K562 (cell line): ENCODE data around the gene SORCS2. TPM values are rescaled to one million over a fixed set of nuclear protein-coding genes. Genes with fewer than 3 reads are reported as not detected.

Experiments
- ATAC-seq: fragments of 200-7000 bp; cut with Tn5 transposase; 3 replicates; pipeline ENCODE4 v1.9.1; 2020; ENCODE audit warnings: moderate library complexity
- BruUV-seq: library from RNA; stranded (reverse); fragments of 400-500 nt; replicated peaks from 2 replicates; lab custom pipeline; 2021; lab: Mats Ljungman, UMichigan
- CTCF ChIA-PET: fragments of 300-600 bp; formaldehyde crosslinking; extraction: SDS; loops from one replicate; lab custom pipeline; 2021; ENCODE audit warnings: low intra/inter-chr PET ratio; lab: Yijun Ruan, JAX
- POLR2A ChIA-PET: fragments of 300-600, 350-650 bp; sonication (Branson Sonifier 250); formaldehyde crosslinking; extraction: SDS; loops from one replicate; lab custom pipeline; 2021; ENCODE audit warnings: antibody characterized with exemption, inconsistent platforms; lab: Yijun Ruan, JAX
- DNase-seq, 4 experiments: peaks; one replicate each; pipeline versions ENCODE4 v3.0.0 to v3.0.0-alpha.2; 2011 to 2018; ENCODE audit warnings: low spot score in 3 of 4, mixed read lengths in 3 of 4; ENCODE audit errors: extremely low read depth in 1 of 4
- FAIRE-seq: peaks from 2 replicates; lab custom pipeline; 2011; peaks lifted over from hg19 to GRCh38; lab: Jason Lieb, UNC
- H2AFZ ChIP-seq: 2 replicates; pipeline ENCODE4 v1.6.0; 2011; ENCODE audit warnings: low read depth, low read length, control low read depth, inconsistent platforms
- H3K27ac ChIP-seq: fragments of 200-600 bp; 3 replicates; pipeline ENCODE4 v1.8.0; 2011; ENCODE audit warnings: low read depth, mild to moderate bottlenecking, control low read depth, inconsistent platforms, low read length, moderate library complexity, mixed read lengths; ENCODE audit errors: extremely low read depth
- H3K27me3 ChIP-seq, 2 experiments: fragments of 300-600 bp in 1 of 2; 2 replicates in 1 of 2; 3 replicates in 1 of 2; pipeline versions ENCODE4 v1.6.0 to v1.8.0; 2011; ENCODE audit warnings: inconsistent platforms in 2 of 2, low read length in 2 of 2, mild to moderate bottlenecking in 1 of 2, mixed read lengths in 1 of 2, moderate library complexity in 1 of 2; ENCODE audit not compliant: control insufficient read depth in 2 of 2, insufficient read depth in 2 of 2
- H3K36me3 ChIP-seq: fragments of 300-600 bp; 3 replicates; pipeline ENCODE4 v1.8.0; 2011; ENCODE audit warnings: mild to moderate bottlenecking, low read length, inconsistent platforms; ENCODE audit not compliant: control insufficient read depth, insufficient read depth
- H3K4me1 ChIP-seq, 2 experiments: fragments of 200-600 bp in 1 of 2; replicated peaks in 1 of 2; 2 replicates in 1 of 2; 3 replicates in 1 of 2; pipeline versions ENCODE4 v1.5.1 to v1.8.0; 2011; ENCODE audit warnings: inconsistent platforms in 2 of 2, low read length in 2 of 2, mild to moderate bottlenecking in 1 of 2, mixed read lengths in 1 of 2, moderate library complexity in 1 of 2; ENCODE audit not compliant: control insufficient read depth in 2 of 2, insufficient read depth in 2 of 2
- H3K4me2 ChIP-seq: 2 replicates; pipeline ENCODE4 v1.6.1; 2011; ENCODE audit warnings: low read length, control low read depth, inconsistent platforms, mixed read lengths; ENCODE audit not compliant: insufficient read depth
- H3K4me3 ChIP-seq: fragments of 200-600 bp; sonication (generic), shearing (Covaris generic); 2 replicates; pipeline ENCODE4 v1.5.1; 2016; ENCODE audit warnings: control low read depth, inconsistent platforms
- H3K79me2 ChIP-seq: fragments of 200-600 bp; 3 replicates; pipeline ENCODE4 v1.8.0; 2011; ENCODE audit warnings: low read length, inconsistent platforms; ENCODE audit not compliant: control insufficient read depth, insufficient read depth
- H3K9ac ChIP-seq, 2 experiments: 2 replicates each; pipeline versions ENCODE4 v1.6.0 to v1.6.1; 2011; ENCODE audit warnings: low read depth in 2 of 2, low read length in 2 of 2, control low read depth in 1 of 2, inconsistent platforms in 1 of 2, mild to moderate bottlenecking in 1 of 2, mixed read lengths in 1 of 2; ENCODE audit not compliant: insufficient read depth in 1 of 2
- H3K9me1 ChIP-seq: one replicate; pipeline ENCODE4 v1.6.0; 2011; ENCODE audit warnings: inconsistent platforms, mild to moderate bottlenecking, low read length, moderate library complexity; ENCODE audit not compliant: control insufficient read depth, insufficient read depth
- H3K9me3 ChIP-seq: replicated peaks from 2 replicates; pipeline ENCODE4 v1.5.1; 2011; ENCODE audit warnings: low read depth, low read length, inconsistent platforms; ENCODE audit not compliant: control insufficient read depth, insufficient read depth
- H4K20me1 ChIP-seq: replicated peaks from 2 replicates; pipeline ENCODE4 v1.6.1; 2011; ENCODE audit warnings: low read length, inconsistent platforms, mixed read lengths; ENCODE audit not compliant: control insufficient read depth, insufficient read depth
- FOXK1 ChIP-seq: sonication (generic); formaldehyde crosslinking; IDR thresholded peaks from 2 replicates; pipeline ENCODE4 v1.8.0; 2022; ENCODE audit warnings: missing genetic modification reagents, mild to moderate bottlenecking, borderline replicate concordance
- FOXK2 ChIP-seq, 2 experiments: fragments of 450-650 bp; IDR thresholded peaks in 1 of 2; conservative IDR thresholded peaks in 1 of 2; 2 replicates each; pipeline ENCODE4 v1.6.1; 2016; ENCODE audit warnings: low read depth in 2 of 2, mild to moderate bottlenecking in 1 of 2
- POLR3A ChIP-seq: IDR thresholded peaks from 2 replicates; pipeline ENCODE4 v1.6.1; 2011; ENCODE audit warnings: borderline replicate concordance, mild to moderate bottlenecking, moderate library complexity; ENCODE audit not compliant: insufficient read length, insufficient read depth; ENCODE audit errors: extremely low read depth
- PRPF4 ChIP-seq: fragments of 200-400 bp; formaldehyde crosslinking; IDR thresholded peaks from one replicate; pipeline ENCODE4 v1.6.1; 2017; ENCODE audit warnings: low read length, low read depth, mild to moderate bottlenecking; ENCODE audit not compliant: insufficient read depth, poor library complexity, severe bottlenecking
- SOX6 ChIP-seq: fragments of 450-650 bp; IDR thresholded peaks from 2 replicates; pipeline ENCODE4 v1.6.1; 2014; ENCODE audit warnings: mild to moderate bottlenecking
- SPI1 ChIP-seq: IDR thresholded peaks from 2 replicates; pipeline ENCODE4 v1.6.1; 2011; ENCODE audit warnings: low read depth, low read length, control low read depth, borderline replicate concordance
- XRCC4 ChIP-seq: IDR thresholded peaks from one replicate; pipeline ENCODE4 v1.6.1; 2011; ENCODE audit not compliant: insufficient read depth, insufficient read length; ENCODE audit errors: extremely low read depth
- YBX1 ChIP-seq: fragments of 450-650 bp; IDR thresholded peaks from 2 replicates; pipeline ENCODE4 v1.7.1; 2016; ENCODE audit warnings: mild to moderate bottlenecking
- ZBTB11 ChIP-seq, 3 experiments: fragments of 200-800 bp in 1 of 3; fragments of 250-450 bp in 1 of 3; fragments of 450-650 bp in 1 of 3; sonication (Bioruptor Pico) in 1 of 3; sonication (Bioruptor generic) in 1 of 3; formaldehyde crosslinking in 1 of 3; IDR thresholded peaks; 2 replicates each; pipeline versions ENCODE4 v1.6.1 to v1.8.0; 2016 to 2022; ENCODE audit warnings: mild to moderate bottlenecking in 2 of 3, missing genetic modification characterization in 2 of 3, missing compliant biosample characterization in 1 of 3, moderate library complexity in 1 of 3
- ZNF589 ChIP-seq: fragments of 200-800 bp; sonication (Bioruptor generic); IDR thresholded peaks from 2 replicates; pipeline ENCODE4 v1.6.1; 2016; ENCODE audit warnings: low read depth, missing genetic modification characterization, missing compliant biosample characterization
- ZNF668 ChIP-seq: fragments of 250-450 bp; sonication (Bioruptor Pico); IDR thresholded peaks from 2 replicates; pipeline ENCODE4 v1.8.0; 2022; ENCODE audit warnings: mild to moderate bottlenecking, inconsistent platforms
- ZNF707 ChIP-seq: fragments of 250-450 bp; sonication (Bioruptor Pico); conservative IDR thresholded peaks from 2 replicates; pipeline ENCODE4 v1.8.0; 2022; ENCODE audit warnings: inconsistent platforms, mild to moderate bottlenecking, moderate library complexity
- WGBS: fragments of 100-300 bp; shearing (Covaris generic); methylation state at CpG from one replicate; pipeline ENCODE4 v1.1.6; 2016; ENCODE audit warnings: low coverage, mixed read lengths; ENCODE audit not compliant: insufficient coverage; ENCODE audit errors: missing lambda C conversion rate; 5-methylcytosine and 5-hydroxymethylcytosine counted together
- in situ Hi-C: fragments of 300-500 bp; cut with MboI; formaldehyde crosslinking; loops from 4 replicates; pipeline ENCODE4 v1.15.0; 2018; ENCODE audit warnings: inconsistent platforms, mixed read lengths
- intact Hi-C: fragments of 100-400 bp; cut with micrococcal nuclease; formaldehyde crosslinking; loops from 2 replicates; pipeline ENCODE4 v1.14.2; 2022
- polyA plus RNA-seq, 8 experiments: library from polyadenylated mRNA; depleted of rRNA in 4 of 8; stranded (reverse) in 5 of 8; unstranded in 3 of 8; fragments of >200 nt; fragmentation: Nextera tagmentation in 2 of 8; fragmentation: Illumina TruSeq in 1 of 8; extraction: Ambion mirVana in 2 of 8; extraction: Trizol in 1 of 8; gene quantifications; 2 replicates each; pipeline versions ENCODE4 v1.2.1 to v1.2.3, GENCODE V29; 2011 to 2014; ENCODE audit warnings: inconsistent platforms in 1 of 8, missing spikeins in 1 of 8
- total RNA-seq, 7 experiments: library from RNA; depleted of rRNA in 6 of 7; stranded (reverse); fragments of >200 nt in 6 of 7; fragmentation: Illumina TruSeq in 2 of 7; extraction: Trizol in 2 of 7; gene quantifications; 2 replicates each; pipeline versions ENCODE4 v1.2.1 to v1.2.3, GENCODE V29; 2011 to 2021; ENCODE audit warnings: low replicate concordance in 1 of 7
- TF ChIP-seq, protein P1 (sequence below): sonication (generic); formaldehyde crosslinking; IDR thresholded peaks from 2 replicates; pipeline ENCODE4 v1.9.0; 2022; ENCODE audit warnings: mild to moderate bottlenecking, missing genetic modification reagents
- TF ChIP-seq, protein P2 (sequence below): fragments of 250-450 bp; sonication (Bioruptor Pico); IDR thresholded peaks from 2 replicates; pipeline ENCODE4 v1.8.0; 2022; ENCODE audit warnings: inconsistent platforms, mild to moderate bottlenecking, moderate library complexity, borderline replicate concordance

The SORCS2 gene
- total and polyA plus RNA-seq, 9 of the 15 experiments (the other 6 are each of a cell fraction or from before 2014, with no cell fraction given), result not detected

DNA sequence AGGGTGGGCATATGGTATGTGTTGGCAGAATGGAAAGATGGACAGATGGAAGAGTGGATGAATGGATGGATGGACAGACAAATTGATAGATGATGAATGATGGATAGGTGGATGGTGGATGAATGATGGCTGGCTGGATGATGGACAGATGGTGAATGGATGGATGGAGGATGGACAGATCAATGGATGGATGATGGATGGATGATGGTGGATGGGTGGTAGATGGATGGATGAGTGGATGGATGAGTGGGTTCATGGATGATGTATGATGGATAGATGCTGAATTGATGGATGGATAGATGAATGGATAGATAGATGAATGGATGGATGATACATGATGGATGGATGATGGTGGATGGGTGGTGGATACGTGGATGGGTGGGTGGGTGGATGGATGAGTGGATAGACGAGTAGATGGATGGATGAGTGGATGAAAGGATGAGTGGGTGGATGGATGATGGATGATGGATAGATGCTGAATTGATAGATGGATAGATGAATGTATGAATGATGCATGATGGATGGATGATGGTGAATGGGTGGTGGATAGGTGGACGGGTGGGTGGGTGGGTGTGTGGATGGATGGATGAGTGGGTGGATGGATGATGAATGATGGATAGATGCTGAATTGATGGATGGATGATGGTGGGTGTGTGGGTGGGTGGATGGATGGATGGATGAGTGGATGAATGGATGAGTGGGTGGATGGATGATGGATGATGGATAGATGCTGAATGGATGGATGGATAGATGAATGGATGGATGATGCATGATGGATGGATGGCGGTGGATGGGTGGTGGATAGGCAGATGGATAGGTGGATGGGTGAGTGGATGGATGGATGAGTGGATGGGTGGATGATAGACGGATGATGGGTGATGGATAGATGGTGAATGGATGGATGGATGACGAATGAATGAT lies 497.7 kb downstream of the SORCS2 start (continued):
- TF ChIP-seq FOXK1 (CRISPR knock-in tag), result no peak
- TF ChIP-seq SPI1, result no peak

DNA sequence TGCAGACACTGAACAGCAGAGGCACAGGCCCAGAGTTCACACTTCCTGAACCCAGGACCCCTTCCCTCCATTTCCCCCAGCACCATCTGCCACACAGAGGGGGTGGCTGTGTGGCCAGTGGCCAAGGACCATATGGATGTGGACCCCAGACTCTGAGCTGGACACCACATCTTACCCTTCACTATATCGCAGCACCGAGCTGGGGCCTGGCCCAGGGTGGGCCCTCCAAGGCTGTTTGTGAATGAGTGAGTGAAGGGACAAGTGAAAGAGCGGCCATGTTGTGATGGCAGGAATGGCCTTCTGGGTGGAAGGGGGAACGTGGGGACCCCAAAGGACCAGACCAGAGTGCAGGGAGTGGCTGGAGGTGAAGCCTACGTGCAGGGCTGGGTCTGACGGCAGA lies 498.7 kb downstream of the SORCS2 start:
- FAIRE-seq (no peak), DNase-seq (no peak), ATAC-seq (no peak)
- CTCF ChIA-PET, result no interaction called here
- BruUV-seq, result no TSS peak
- intact Hi-C loops, result no loop called here
- no peaks in the 10 kb centered on the region for H3K36me3 ChIP-seq
- POLR2A ChIA-PET, result no interaction called here
- in situ Hi-C loops, result no loop called here
- no peaks in the 10 kb centered on the region for H3K9me1 ChIP-seq
- no peaks in the 10 kb centered on the region for H3K9me3 ChIP-seq
- no peak overlapping the region for H3K4me2 ChIP-seq
- 0% methylated on average over 5 of the region's 6 CpGs for WGBS
- H3K9ac ChIP-seq, result no peak overlapping the region; a peak in 1 of 4 replicates
- H3K4me1 ChIP-seq, result no peaks in the 10 kb centered on the region
- H3K79me2 ChIP-seq, result no peaks in the 10 kb centered on the region
- no peak overlapping the region for H3K4me3 ChIP-seq
- no peaks in the 10 kb centered on the region for H4K20me1 ChIP-seq
- no peak overlapping the region for H3K27ac ChIP-seq
- peaks cover 0 to 17% of the 10 kb centered on the region in 2 experiments; a peak in 1 of 5 replicates for H3K27me3 ChIP-seq
- no peak overlapping the region for H2AFZ ChIP-seq
- TF ChIP-seq ZBTB11 (CRISPR knock-in tag; IDR thresholded peaks at IDR 0.05), result no peak
- no peak for TF ChIP-seq ZNF707
- TF ChIP-seq SOX6, result no peak
- TF ChIP-seq FOXK2 (conservative IDR thresholded peaks at IDR 0.05 in 1 of 2, IDR thresholded peaks at IDR 0.05 in 1 of 2; ENCODE audit: low read depth in 2 of 2), result no peak
- TF ChIP-seq YBX1, result no peak
- TF ChIP-seq, protein P1, sequence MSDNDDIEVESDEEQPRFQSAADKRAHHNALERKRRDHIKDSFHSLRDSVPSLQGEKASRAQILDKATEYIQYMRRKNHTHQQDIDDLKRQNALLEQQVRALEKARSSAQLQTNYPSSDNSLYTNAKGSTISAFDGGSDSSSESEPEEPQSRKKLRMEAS (CRISPR knock-in tag), result no peak
- TF ChIP-seq XRCC4, result no peak
- TF ChIP-seq ZNF668, result no peak
- TF ChIP-seq PRPF4, result no peak
- TF ChIP-seq, protein P2, sequence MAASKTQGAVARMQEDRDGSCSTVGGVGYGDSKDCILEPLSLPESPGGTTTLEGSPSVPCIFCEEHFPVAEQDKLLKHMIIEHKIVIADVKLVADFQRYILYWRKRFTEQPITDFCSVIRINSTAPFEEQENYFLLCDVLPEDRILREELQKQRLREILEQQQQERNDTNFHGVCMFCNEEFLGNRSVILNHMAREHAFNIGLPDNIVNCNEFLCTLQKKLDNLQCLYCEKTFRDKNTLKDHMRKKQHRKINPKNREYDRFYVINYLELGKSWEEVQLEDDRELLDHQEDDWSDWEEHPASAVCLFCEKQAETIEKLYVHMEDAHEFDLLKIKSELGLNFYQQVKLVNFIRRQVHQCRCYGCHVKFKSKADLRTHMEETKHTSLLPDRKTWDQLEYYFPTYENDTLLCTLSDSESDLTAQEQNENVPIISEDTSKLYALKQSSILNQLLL (CRISPR knock-in tag), result no peak
- no peak for TF ChIP-seq POLR3A
- no peak for TF ChIP-seq ZNF589 (CRISPR knock-in tag)
